Astrocyte (in vitro differentiated cells and primary cell): ENCODE data around the gene TMTC2.

Source experiments
- EZH2 ChIP-seq: IDR thresholded peaks from 2 replicates; pipeline ENCODE4 v1.6.1; 2012; ENCODE audit warnings: mild to moderate bottlenecking, low read length, inconsistent platforms; ENCODE audit not compliant: insufficient read depth
- TF ChIP-seq, protein P1 (sequence below): IDR thresholded peaks from 2 replicates; pipeline ENCODE4 v1.5.1; 2011; ENCODE audit warnings: low read depth, mild to moderate bottlenecking, inconsistent platforms, low read length, moderate library complexity; ENCODE audit not compliant: insufficient read depth

DNA sequence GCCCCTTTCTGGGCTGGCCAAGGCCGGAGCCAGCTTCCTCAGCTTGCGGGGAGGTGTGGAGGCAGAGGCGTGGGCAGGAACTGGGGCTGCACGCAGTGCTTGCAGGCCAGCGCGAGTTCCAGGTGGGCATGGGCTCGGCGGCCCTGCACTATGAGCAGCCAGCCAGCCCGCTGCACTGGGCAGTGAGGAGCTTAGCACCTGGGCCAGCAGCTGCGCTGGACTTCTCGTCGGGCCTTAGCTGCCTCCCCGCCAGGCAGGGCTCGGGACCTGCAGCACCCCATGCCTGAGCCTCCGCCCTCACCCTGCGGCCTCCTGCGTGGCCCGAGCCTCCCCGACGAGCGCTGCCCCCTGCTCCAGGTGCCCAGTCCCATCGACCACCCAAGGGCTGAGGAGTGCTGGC, 42.0 kb downstream of the TMTC2 start:
- TF ChIP-seq, protein P1, sequence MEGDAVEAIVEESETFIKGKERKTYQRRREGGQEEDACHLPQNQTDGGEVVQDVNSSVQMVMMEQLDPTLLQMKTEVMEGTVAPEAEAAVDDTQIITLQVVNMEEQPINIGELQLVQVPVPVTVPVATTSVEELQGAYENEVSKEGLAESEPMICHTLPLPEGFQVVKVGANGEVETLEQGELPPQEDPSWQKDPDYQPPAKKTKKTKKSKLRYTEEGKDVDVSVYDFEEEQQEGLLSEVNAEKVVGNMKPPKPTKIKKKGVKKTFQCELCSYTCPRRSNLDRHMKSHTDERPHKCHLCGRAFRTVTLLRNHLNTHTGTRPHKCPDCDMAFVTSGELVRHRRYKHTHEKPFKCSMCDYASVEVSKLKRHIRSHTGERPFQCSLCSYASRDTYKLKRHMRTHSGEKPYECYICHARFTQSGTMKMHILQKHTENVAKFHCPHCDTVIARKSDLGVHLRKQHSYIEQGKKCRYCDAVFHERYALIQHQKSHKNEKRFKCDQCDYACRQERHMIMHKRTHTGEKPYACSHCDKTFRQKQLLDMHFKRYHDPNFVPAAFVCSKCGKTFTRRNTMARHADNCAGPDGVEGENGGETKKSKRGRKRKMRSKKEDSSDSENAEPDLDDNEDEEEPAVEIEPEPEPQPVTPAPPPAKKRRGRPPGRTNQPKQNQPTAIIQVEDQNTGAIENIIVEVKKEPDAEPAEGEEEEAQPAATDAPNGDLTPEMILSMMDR, result no peak
- TF ChIP-seq EZH2, result no peak
